T-helper 1 cell treated with Interleukin-12 subunit alpha and Interleukin-12 subunit beta and Interleukin-4 antibody, amounts not matched to agents 30 μg/mL and 1 μg/mL, for 36 hours (primary cell): ENCODE results near the gene SFT2D1.
A peak's percentile ranks its signal among the peaks of the same experiment; 100 is the strongest.
"Not testable (repeated sequence)": the region's sequence is repeated elsewhere in the genome, so short reads cannot be mapped to it uniquely, and the experiment has no call there.

Source experiments
- H3K27ac Mint-ChIP-seq: one replicate; pipeline ENCODE4 v1.8.0; 2021; ENCODE audit warnings: mild to moderate bottlenecking, mixed read lengths
- H3K27me3 Mint-ChIP-seq: one replicate; pipeline ENCODE4 v1.8.0; 2021; ENCODE audit warnings: low read depth, mixed read lengths
- H3K36me3 Mint-ChIP-seq: one replicate; pipeline ENCODE4 v1.8.0; 2021; ENCODE audit warnings: low read depth, mixed read lengths
- H3K4me1 Mint-ChIP-seq: one replicate; pipeline ENCODE4 v1.8.0; 2021; ENCODE audit warnings: low read depth, mixed read lengths
- H3K4me3 Mint-ChIP-seq: one replicate; pipeline ENCODE4 v1.8.0; 2021; ENCODE audit warnings: mild to moderate bottlenecking, moderate library complexity, mixed read lengths
- H3K9me3 Mint-ChIP-seq: one replicate; pipeline ENCODE4 v1.8.0; 2021; ENCODE audit warnings: mixed read lengths

Gene SFT2D1

DNA sequence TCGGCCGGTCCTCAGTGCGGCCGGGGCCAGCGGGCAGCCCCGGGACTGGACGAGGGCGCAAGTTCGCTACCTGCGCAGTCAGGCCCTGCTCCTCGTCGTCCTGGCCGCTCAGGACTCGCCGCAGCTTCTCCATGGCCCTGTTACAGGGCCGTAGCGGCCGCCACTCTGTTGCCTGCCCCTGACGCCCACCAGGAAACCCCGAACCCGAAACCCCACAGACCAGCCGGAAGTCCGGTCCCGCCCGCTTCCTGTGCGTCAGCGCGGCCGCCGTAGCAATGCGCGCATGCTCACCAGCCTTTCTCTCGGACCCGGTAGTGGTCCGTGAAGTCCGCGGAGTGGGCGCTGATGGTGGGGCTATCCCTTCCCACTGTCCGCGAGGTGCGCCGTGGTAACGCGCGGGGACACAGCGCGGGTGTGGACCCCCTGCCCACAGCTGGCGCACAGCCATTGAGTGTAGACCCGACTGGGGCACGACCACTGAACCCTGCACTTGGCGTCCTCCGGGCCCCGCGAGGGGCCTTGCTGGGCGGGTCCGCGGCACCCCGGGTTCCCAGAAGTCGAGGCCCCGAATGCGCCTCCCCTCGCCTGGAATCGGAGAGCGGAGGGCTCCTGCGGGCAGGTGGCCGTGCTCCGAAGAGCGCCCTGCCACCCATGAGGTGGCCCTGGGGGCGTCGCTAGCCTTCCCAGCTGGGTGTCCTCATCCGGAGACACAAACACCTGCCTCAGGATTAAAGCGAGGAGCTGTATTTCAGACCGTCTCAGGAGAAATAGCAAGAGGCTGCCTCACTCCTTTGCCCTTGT is at the start of gene SFT2D1:
Gene SFT2D1 (minus strand): TSS at position 197 of the 801 bp plus-strand sequence. CDS start 64 bp downstream, at position 133.
- Mint-ChIP-seq H3K27ac (peak within 1 kb of the TSS; percentile 91), H3K9me3 (no peaks in the 10 kb centered on the region), H3K36me3 (peaks cover 6% of the 10 kb centered on the region), H3K4me3 (peak within 1 kb of the TSS; percentile 88), H3K27me3 (no peaks in the 10 kb centered on the region), H3K4me1 (peaks cover 10% of the 10 kb centered on the region)

- Mint-ChIP-seq H3K36me3 (no peaks in the 10 kb centered on the region), H3K9me3 (no peaks in the 10 kb centered on the region), H3K27ac (no peak overlapping the region), H3K4me3 (no peak overlapping the region), H3K4me1 (no peaks in the 10 kb centered on the region), H3K27me3 (peaks cover 32% of the 10 kb centered on the region)
These were observed 46.8 kb upstream of the SFT2D1 start for GRCh38 chr6:166389119-166389518.

GRCh38 chr6:166388290-166389004 is 46.1 kb upstream of the SFT2D1 start:
- H3K4me3 Mint-ChIP-seq = no peak overlapping the region
- H3K4me1 Mint-ChIP-seq = peaks cover 4% of the 10 kb centered on the region
- H3K36me3 Mint-ChIP-seq = no peaks in the 10 kb centered on the region
- H3K27me3 Mint-ChIP-seq = peaks cover 30% of the 10 kb centered on the region
- no peaks in the 10 kb centered on the region for H3K9me3 Mint-ChIP-seq
- H3K27ac Mint-ChIP-seq = no peak overlapping the region

DNA sequence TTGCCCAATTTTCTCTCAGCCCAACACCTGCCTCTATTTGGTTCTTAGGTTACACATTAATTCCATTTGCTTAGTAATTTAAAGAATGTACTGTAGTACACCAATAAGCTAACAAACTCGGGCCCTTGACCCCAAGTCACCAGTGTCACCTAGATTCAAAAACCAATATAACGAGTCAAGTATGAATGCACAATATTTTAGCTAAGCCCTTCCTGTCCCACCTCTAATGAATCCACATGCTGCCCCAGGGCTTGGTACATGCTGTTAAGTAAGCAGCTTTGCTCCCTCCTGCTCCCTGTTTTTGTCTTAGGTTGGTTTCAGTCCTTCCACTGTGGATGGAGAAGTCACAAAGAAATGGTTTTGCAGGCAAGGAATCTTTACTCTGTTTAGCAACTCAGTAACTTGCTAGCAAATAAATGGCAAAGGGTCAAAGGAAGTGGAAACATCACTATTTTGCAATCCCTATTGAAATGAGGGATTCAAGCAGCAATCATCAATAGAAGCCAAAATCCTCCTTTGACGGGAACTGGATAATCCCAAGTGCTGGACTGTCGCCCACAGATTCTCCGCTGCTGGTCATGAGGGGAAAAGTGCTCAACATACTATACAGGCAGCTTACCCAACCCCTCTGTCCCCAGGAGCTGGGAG is 45.4 kb upstream of the SFT2D1 start:
- Mint-ChIP-seq H3K36me3 (no peaks in the 10 kb centered on the region), H3K4me3 (no peak overlapping the region), H3K27me3 (peaks cover 30% of the 10 kb centered on the region), H3K9me3 (no peaks in the 10 kb centered on the region), H3K27ac (no peak overlapping the region), H3K4me1 (peaks cover 4% of the 10 kb centered on the region)

GRCh38 chr6:166387098-166387497 is 44.8 kb upstream of the SFT2D1 start:
- peaks cover 26% of the 10 kb centered on the region for H3K27me3 Mint-ChIP-seq
- not testable (repeated sequence) for H3K4me1 Mint-ChIP-seq, H3K27ac Mint-ChIP-seq, H3K9me3 Mint-ChIP-seq, H3K36me3 Mint-ChIP-seq, H3K4me3 Mint-ChIP-seq

GRCh38 chr6:166386111-166386510 is 43.8 kb upstream of the SFT2D1 start:
- Mint-ChIP-seq H3K9me3 (no peaks in the 10 kb centered on the region), H3K4me1 (peaks cover 8% of the 10 kb centered on the region), H3K27ac (no peak overlapping the region), H3K27me3 (peaks cover 26% of the 10 kb centered on the region), H3K4me3 (no peak overlapping the region), H3K36me3 (no peaks in the 10 kb centered on the region)

- H3K4me3 Mint-ChIP-seq = peak overlapping the region; percentile 80
- H3K27me3 Mint-ChIP-seq = peaks cover 10% of the 10 kb centered on the region
- not testable (repeated sequence) for H3K9me3 Mint-ChIP-seq, H3K4me1 Mint-ChIP-seq, H3K27ac Mint-ChIP-seq, H3K36me3 Mint-ChIP-seq
These were observed 41.5 kb upstream of the SFT2D1 start for GRCh38 chr6:166383802-166384363.

DNA sequence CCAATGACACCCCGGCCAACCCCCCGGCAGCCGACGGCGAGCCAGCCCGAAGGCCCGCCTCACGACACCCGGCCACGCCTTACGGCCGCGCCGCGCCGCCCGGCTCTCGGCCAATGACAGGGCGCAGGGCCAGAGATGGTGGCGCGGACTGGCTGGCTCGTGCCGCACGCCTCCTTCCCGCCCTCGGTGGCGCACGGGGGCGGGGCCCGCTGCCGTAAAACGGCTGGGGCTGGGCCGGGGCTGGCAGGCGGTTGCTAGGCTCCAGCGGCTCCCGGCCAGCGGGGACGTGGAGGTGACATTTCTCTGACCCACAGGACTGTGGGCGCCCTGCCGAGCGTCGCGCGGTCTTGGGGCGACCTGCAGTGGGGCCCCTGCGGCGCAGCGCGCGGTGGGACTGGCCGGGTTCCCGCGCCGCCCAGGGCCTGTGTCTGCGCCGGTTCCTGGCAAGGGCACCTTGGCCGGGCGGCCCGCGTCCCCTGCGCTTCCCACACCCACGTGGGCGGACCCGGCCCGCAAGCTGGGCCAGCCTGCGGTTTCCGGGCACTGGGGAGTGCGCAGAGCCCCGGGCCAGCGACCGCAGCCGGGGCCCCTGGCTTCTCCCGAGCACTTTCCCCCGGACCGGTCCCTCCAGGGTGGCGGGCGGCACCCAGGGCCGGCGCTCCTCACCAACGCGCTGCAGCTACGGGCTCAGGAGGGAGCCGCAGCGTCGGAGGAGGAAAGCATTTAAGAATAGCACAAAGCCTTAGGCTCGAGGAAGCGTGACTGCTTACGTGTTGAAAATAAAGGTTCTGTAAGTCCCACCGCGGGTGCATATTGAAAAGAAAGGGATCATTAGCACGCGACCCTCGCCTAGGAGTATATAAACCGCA is 40.8 kb upstream of the SFT2D1 start, which contains the start of gene MPC1:
Gene MPC1 (minus strand): TSS at position 8 of the 869 bp plus-strand sequence. CDS start 64 bp downstream, outside the sequence.
- H3K9me3 Mint-ChIP-seq = no peaks in the 10 kb centered on the region
- H3K27ac Mint-ChIP-seq = peak within 1 kb of the TSS; percentile 71
- peak within 1 kb of the TSS; percentile 86 for H3K4me3 Mint-ChIP-seq
- peaks cover 10% of the 10 kb centered on the region for H3K27me3 Mint-ChIP-seq
- H3K4me1 Mint-ChIP-seq = peaks cover 8% of the 10 kb centered on the region
- no peaks in the 10 kb centered on the region for H3K36me3 Mint-ChIP-seq

- H3K27ac Mint-ChIP-seq = peak overlapping the region; percentile 52
- no peaks in the 10 kb centered on the region for H3K9me3 Mint-ChIP-seq
- peaks cover 8% of the 10 kb centered on the region for H3K4me1 Mint-ChIP-seq
- H3K4me3 Mint-ChIP-seq = peak overlapping the region; percentile 86
- peaks cover 5% of the 10 kb centered on the region for H3K27me3 Mint-ChIP-seq
- no peaks in the 10 kb centered on the region for H3K36me3 Mint-ChIP-seq
These were observed 40.2 kb upstream of the SFT2D1 start for GRCh38 chr6:166382500-166382932.

DNA sequence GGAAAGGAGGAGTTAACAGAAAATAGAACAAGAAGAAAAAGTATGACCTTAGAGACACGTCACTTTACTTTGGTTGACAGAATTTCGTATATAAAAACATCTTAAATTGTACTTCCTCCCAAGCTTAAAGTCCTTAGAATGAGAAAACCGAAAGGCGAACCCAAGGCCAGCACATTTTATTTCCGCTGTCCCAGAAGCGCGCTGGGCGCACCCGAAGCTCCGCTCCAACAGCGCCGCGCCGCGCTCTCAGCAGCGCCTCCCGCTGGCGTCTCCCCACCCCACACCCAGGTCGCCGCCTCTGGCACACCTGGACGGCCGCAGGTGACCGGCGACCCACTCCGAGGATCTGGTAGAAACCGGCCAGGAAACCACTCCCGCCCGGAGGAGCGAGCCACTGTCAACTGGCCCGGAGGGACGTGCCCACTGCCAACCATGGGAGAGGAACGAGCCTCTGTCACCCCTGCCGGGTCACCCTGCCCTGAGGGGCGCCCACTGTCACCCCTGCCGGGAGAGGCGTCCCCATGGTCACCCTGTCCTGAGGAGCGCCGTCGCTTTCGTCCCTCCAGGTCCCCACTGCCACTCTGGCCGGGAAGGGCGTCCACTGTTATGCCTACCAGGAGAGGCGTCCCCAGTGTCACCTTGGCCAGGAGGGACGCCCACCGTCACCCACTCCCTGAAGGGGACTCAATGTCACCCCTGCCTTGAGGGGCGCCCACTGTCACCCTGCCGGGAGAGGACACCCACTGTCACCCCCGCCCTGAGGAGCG is 39.6 kb upstream of the SFT2D1 start:
- peaks cover 5% of the 10 kb centered on the region for H3K27me3 Mint-ChIP-seq
- peaks cover 8% of the 10 kb centered on the region for H3K4me1 Mint-ChIP-seq
- no peaks in the 10 kb centered on the region for H3K9me3 Mint-ChIP-seq
- H3K27ac Mint-ChIP-seq = peak overlapping the region; percentile 71
- H3K36me3 Mint-ChIP-seq = no peaks in the 10 kb centered on the region
- H3K4me3 Mint-ChIP-seq = peak overlapping the region; percentile 86

- H3K9me3 Mint-ChIP-seq = no peaks in the 10 kb centered on the region
- H3K27ac Mint-ChIP-seq = peak overlapping the region; percentile 71
- no peaks in the 10 kb centered on the region for H3K36me3 Mint-ChIP-seq
- peaks cover 5% of the 10 kb centered on the region for H3K27me3 Mint-ChIP-seq
- peak overlapping the region; percentile 86 for H3K4me3 Mint-ChIP-seq
- peaks cover 8% of the 10 kb centered on the region for H3K4me1 Mint-ChIP-seq
These were observed 39.0 kb upstream of the SFT2D1 start for GRCh38 chr6:166381381-166381732.

DNA sequence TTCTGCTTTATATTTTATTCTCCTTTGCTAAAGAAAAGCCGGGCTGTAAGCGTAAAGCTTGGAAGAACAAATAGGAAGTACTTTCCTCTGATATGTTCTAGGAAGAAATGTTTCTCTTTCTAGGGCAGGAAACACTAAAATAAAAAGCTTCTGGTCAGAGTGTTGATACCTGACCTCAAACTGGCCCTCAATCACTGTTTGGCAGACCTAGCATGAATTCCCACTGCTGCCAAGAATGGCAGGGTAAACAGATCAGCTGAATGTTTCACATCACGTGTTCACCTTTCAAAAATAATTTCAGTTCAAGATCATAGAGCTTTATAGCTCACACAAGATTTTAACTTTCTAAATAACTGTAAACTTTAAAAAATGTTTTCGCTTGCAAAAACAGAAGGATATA is 37.5 kb upstream of the SFT2D1 start:
- Mint-ChIP-seq H3K4me3 (no peak overlapping the region), H3K4me1 (peaks cover 8% of the 10 kb centered on the region), H3K27me3 (peaks cover 5% of the 10 kb centered on the region), H3K9me3 (no peaks in the 10 kb centered on the region), H3K27ac (no peak overlapping the region), H3K36me3 (no peaks in the 10 kb centered on the region)

DNA sequence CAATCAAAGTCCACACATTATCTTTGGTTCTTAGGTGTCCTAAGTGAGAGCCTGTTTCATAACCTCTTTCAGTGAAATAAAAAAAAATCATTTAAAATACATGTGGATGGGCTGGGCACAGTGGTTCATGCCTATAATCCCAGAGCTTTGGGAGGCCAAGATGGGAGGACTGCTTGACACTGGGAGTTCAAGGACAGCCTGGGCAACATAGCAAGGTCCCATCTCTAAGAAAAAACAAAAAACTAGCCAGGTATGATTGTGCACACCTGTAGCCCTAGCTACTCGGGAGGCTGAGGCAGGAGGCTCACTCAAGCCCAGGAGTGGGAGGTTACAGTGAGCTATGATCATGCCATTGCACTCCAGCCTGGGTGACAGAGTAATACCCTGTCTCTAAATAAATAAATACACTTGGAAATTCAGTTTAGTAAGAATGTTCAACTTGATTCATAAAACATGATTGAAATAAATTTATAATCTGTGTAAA is 36.8 kb upstream of the SFT2D1 start:
- H3K27me3 Mint-ChIP-seq = no peaks in the 10 kb centered on the region
- H3K9me3 Mint-ChIP-seq = no peaks in the 10 kb centered on the region
- no peak overlapping the region for H3K27ac Mint-ChIP-seq
- no peak overlapping the region for H3K4me3 Mint-ChIP-seq
- no peaks in the 10 kb centered on the region for H3K36me3 Mint-ChIP-seq
- peaks cover 8% of the 10 kb centered on the region for H3K4me1 Mint-ChIP-seq
